Activated CD8-positive, alpha-beta memory T cell treated with anti-CD3 and anti-CD28 coated beads, Interleukin-2, amount 50 U/mL, for 1 hour (primary cell): ENCODE data around the gene TXK.
A peak's percentile ranks its signal among the peaks of the same experiment; 100 is the strongest.

ENCODE experiments used
- DNase-seq: peaks from one replicate; pipeline ENCODE4 v3.0.0-alpha.2; 2020; ENCODE audit errors: extremely low read depth

The TXK gene

GRCh38 chr4:48137846-48138245, 3.8 kb upstream of the TXK start:
- DNase-seq = no peak

GRCh38 chr4:48133669-48134068, 381 bp downstream of the TXK start:
- no peak for DNase-seq

GRCh38 chr4:48131736-48132135, 2.3 kb downstream of the TXK start:
- DNase-seq = no peak

- DNase-seq = no peak
Measured at GRCh38 chr4:48130100-48130499, 4.0 kb downstream of the TXK start.

GRCh38 chr4:48129307-48130014, 4.6 kb downstream of the TXK start:
- DNase-seq = no peak

GRCh38 chr4:48127682-48128404, 6.2 kb downstream of the TXK start:
- peak; percentile 38 for DNase-seq

- no peak for DNase-seq
Measured at GRCh38 chr4:48127231-48127630, 6.8 kb downstream of the TXK start.

- DNase-seq = no peak
Measured at GRCh38 chr4:48126621-48127020, 7.4 kb downstream of the TXK start.

GRCh38 chr4:48124870-48125269, 9.2 kb downstream of the TXK start:
- no peak for DNase-seq

GRCh38 chr4:48122756-48123155, 11.3 kb downstream of the TXK start:
- DNase-seq = no peak

GRCh38 chr4:48121180-48121579, 12.9 kb downstream of the TXK start:
- DNase-seq = no peak

GRCh38 chr4:48120132-48120531, 13.9 kb downstream of the TXK start:
- DNase-seq = no peak

- no peak for DNase-seq
Measured at GRCh38 chr4:48119646-48120045, 14.4 kb downstream of the TXK start.

- DNase-seq = no peak
Measured at GRCh38 chr4:48118081-48118480, 16.0 kb downstream of the TXK start.

GRCh38 chr4:48116582-48116981, 17.5 kb downstream of the TXK start:
- DNase-seq = no peak

GRCh38 chr4:48114412-48114811, 19.6 kb downstream of the TXK start:
- no peak for DNase-seq

GRCh38 chr4:48112017-48112667, 21.9 kb downstream of the TXK start:
- DNase-seq = no peak

GRCh38 chr4:48110452-48110978, 23.5 kb downstream of the TXK start:
- DNase-seq = no peak

GRCh38 chr4:48109413-48110263, 24.4 kb downstream of the TXK start:
- no peak for DNase-seq

- DNase-seq = no peak
Measured at GRCh38 chr4:48108309-48109073, 25.6 kb downstream of the TXK start.

GRCh38 chr4:48105230-48105629, 28.8 kb downstream of the TXK start:
- no peak for DNase-seq
